HuH-7 (cell line): Measurements from ENCODE around the gene CLSTN1.
A peak's percentile ranks its signal among the peaks of the same experiment; 100 is the strongest.
"Not testable (repeated sequence)": the region's sequence is repeated elsewhere in the genome, so short reads cannot be mapped to it uniquely, and the experiment has no call there.

Experiments used
- DNase-seq: peaks from one replicate; pipeline ENCODE4 v3.0.0; 2011; ENCODE audit warnings: low spot score

Gene CLSTN1

GRCh38 chr1:9797049-9797448, 26.7 kb downstream of the CLSTN1 start:
- no peak for DNase-seq

GRCh38 chr1:9794081-9794480, 29.7 kb downstream of the CLSTN1 start:
- DNase-seq = no peak

GRCh38 chr1:9793291-9793690, 30.5 kb downstream of the CLSTN1 start:
- no peak for DNase-seq

GRCh38 chr1:9792156-9793042, 31.4 kb downstream of the CLSTN1 start:
- DNase-seq = peak; percentile 46

GRCh38 chr1:9789700-9790099, 34.1 kb downstream of the CLSTN1 start:
- not testable (repeated sequence) for DNase-seq

GRCh38 chr1:9787702-9788101, 36.1 kb downstream of the CLSTN1 start:
- DNase-seq = no peak

- DNase-seq = no peak
These were observed 38.4 kb downstream of the CLSTN1 start for GRCh38 chr1:9785406-9785805.

- peak; percentile 52 for DNase-seq
These were observed 39.1 kb downstream of the CLSTN1 start for GRCh38 chr1:9784508-9785133.

- DNase-seq = no peak
These were observed 40.9 kb downstream of the CLSTN1 start for GRCh38 chr1:9782897-9783296.

GRCh38 chr1:9782116-9782751, 41.5 kb downstream of the CLSTN1 start:
- DNase-seq = no peak

- DNase-seq = no peak
These were observed 43.1 kb downstream of the CLSTN1 start for GRCh38 chr1:9780554-9781110.

GRCh38 chr1:9778905-9779304, 44.9 kb downstream of the CLSTN1 start:
- no peak for DNase-seq

- no peak for DNase-seq
These were observed 47.1 kb downstream of the CLSTN1 start for GRCh38 chr1:9776685-9777084.

- DNase-seq = no peak
These were observed 48.8 kb downstream of the CLSTN1 start for GRCh38 chr1:9774712-9775679.

GRCh38 chr1:9770298-9770697, 53.5 kb downstream of the CLSTN1 start:
- no peak for DNase-seq

- DNase-seq = no peak
These were observed 54.8 kb downstream of the CLSTN1 start for GRCh38 chr1:9768983-9769382.

- DNase-seq = no peak
These were observed 55.6 kb downstream of the CLSTN1 start for GRCh38 chr1:9767964-9768668.

GRCh38 chr1:9766759-9767442, 56.9 kb downstream of the CLSTN1 start:
- no peak for DNase-seq

- DNase-seq = no peak
These were observed 59.2 kb downstream of the CLSTN1 start for GRCh38 chr1:9764550-9764949.

GRCh38 chr1:9763914-9764313, 59.9 kb downstream of the CLSTN1 start:
- DNase-seq = no peak
